ENCODE data around the gene SNX1.
"Not testable (repeated sequence)": the region's sequence is repeated elsewhere in the genome, so short reads cannot be mapped to it uniquely, and the experiment has no call there.

The SNX1 gene

GRCh38 chr15:64068133-64068532, 27.6 kb upstream of the SNX1 start:
- no peak overlapping the region for H3K4me3 Mint-ChIP-seq
- H3K4me1 Mint-ChIP-seq, result peaks cover 10% of the 10 kb centered on the region
- no peak overlapping the region for H3K27ac Mint-ChIP-seq
- no peaks in the 10 kb centered on the region for H3K9me3 Mint-ChIP-seq
- ATAC-seq (peak; percentile 42), DNase-seq (ENCODE audit: low spot score in 2 of 2) (no peak)
- peaks cover 15% of the 10 kb centered on the region for H3K36me3 Mint-ChIP-seq

DNA sequence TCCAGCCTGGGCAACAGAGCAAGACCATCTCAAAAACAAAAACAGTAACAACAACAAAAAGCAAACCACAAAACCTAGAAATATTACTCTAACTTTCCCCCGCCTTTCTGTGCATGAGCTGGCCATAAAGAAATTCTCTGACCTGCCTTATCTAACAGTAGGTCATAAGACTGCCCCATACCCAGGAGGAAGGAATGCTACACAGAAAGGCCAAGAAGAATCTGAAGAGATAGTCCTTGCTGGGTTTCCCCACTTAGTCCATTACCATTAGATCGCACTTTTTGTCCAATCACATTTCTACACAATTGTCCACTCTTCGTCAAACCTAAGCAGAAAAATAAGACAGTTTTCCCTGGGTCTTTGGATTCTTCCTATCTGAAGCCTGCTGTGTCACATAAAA, 25.7 kb upstream of the SNX1 start:
- no peak overlapping the region for H3K4me3 Mint-ChIP-seq
- peaks cover 10% of the 10 kb centered on the region for H3K4me1 Mint-ChIP-seq
- DNase-seq (ENCODE audit: low spot score in 2 of 2) (no peak), ATAC-seq (no peak)
- H3K9me3 Mint-ChIP-seq, result no peaks in the 10 kb centered on the region
- no peak overlapping the region for H3K27ac Mint-ChIP-seq
- peaks cover 32% of the 10 kb centered on the region for H3K36me3 Mint-ChIP-seq

DNA sequence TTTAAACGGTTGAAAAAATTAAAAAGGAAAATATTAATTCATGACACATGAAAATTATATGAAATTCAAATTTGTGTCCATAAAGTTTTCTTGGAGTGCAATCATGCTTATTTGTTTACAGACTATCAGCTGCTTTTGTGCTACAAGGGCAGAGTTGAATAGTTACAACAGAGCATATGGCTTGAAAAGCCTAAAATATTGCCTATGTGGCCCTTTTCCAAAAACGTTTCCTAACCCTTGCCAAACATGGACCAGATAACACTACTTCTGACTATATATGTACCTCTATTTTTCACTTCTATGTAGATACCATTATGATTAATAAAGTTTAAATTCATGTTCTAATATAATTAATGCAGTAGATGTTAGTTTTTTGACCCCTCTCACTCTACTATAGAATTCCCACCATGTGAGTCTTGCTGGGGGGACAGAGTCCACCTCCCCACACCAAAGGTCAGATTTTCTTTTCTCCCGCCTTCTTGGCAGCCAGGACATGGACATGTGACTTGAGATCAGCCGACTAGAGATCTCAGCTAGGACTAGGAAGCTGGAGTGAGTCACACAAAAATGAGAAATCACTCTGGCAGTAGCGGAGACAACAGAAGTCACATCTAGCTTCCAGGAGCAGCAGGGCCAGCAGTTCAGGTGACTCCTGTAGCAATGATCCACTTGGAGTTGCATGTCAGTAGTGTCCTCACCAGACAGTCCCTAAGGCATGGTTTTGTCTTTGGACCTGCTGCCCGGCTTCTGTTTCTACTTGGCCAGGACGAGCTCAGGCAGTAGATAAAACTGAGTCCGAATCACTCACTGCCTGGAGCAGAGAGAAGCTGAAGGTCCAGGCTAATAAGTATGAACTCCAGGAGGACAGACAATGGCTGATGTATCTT, 24.6 kb upstream of the SNX1 start:
- Mint-ChIP-seq H3K4me1 (peaks cover 10% of the 10 kb centered on the region), H3K4me3 (no peak overlapping the region)
- ATAC-seq, result no peak

GRCh38 chr15:64071931-64072765, 23.6 kb upstream of the SNX1 start:
- Mint-ChIP-seq H3K27ac (no peak overlapping the region), H3K36me3 (peaks cover 47% of the 10 kb centered on the region), H3K4me3 (no peak overlapping the region), H3K4me1 (peaks cover 10% of the 10 kb centered on the region), H3K9me3 (no peaks in the 10 kb centered on the region)
- ATAC-seq (no peak), DNase-seq (ENCODE audit: low spot score in 2 of 2) (no peak)

More for the DNA sequence above, 24.6 kb upstream of the SNX1 start:
- no peaks in the 10 kb centered on the region for H3K9me3 Mint-ChIP-seq
- no peak overlapping the region for H3K27ac Mint-ChIP-seq
- peaks cover 43% of the 10 kb centered on the region for H3K36me3 Mint-ChIP-seq
- no peak for DNase-seq (ENCODE audit: low spot score in 2 of 2)

GRCh38 chr15:64072812-64073211, 23.0 kb upstream of the SNX1 start:
- H3K4me1 Mint-ChIP-seq, result peaks cover 11% of the 10 kb centered on the region
- no peak for ATAC-seq
- no peaks in the 10 kb centered on the region for H3K9me3 Mint-ChIP-seq
- no peak for DNase-seq (ENCODE audit: low spot score in 2 of 2)
- H3K4me3 Mint-ChIP-seq, result no peak overlapping the region
- no peak overlapping the region for H3K27ac Mint-ChIP-seq
- H3K36me3 Mint-ChIP-seq, result peaks cover 53% of the 10 kb centered on the region

DNA sequence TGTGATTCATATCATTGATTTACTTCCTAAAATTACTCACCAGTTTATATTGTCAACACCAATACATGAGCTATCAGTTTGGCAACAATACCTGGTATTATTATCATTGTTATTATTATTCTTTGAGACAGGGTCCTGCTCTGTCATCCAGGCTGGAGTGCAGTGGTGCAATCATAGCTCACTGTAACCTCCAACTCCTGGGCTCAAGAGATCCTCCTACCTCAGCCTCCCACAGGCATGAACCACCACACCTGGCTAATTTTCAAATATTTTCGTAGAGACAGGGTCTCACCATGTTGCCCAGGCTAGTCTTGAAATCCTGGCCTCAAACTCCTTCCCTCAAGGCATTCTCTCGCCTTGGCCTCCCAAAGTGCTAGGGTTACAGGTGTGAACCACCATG, 22.3 kb upstream of the SNX1 start:
- H3K4me3 Mint-ChIP-seq, H3K27ac Mint-ChIP-seq: not testable (repeated sequence)
- H3K36me3 Mint-ChIP-seq, result peaks cover 60% of the 10 kb centered on the region

GRCh38 chr15:64082757-64083156, 13.0 kb upstream of the SNX1 start:
- ATAC-seq (no peak), DNase-seq (ENCODE audit: low spot score in 2 of 2) (no peak)
- Mint-ChIP-seq H3K36me3 (peaks cover 76% of the 10 kb centered on the region), H3K27ac (no peak overlapping the region), H3K4me1 (peaks cover under 1% of the 10 kb centered on the region), H3K9me3 (no peaks in the 10 kb centered on the region), H3K4me3 (no peak overlapping the region)

More for the DNA sequence above, 22.3 kb upstream of the SNX1 start:
- H3K9me3 Mint-ChIP-seq; ATAC-seq; DNase-seq (ENCODE audit: low spot score in 2 of 2); H3K4me1 Mint-ChIP-seq: not testable (repeated sequence)

DNA sequence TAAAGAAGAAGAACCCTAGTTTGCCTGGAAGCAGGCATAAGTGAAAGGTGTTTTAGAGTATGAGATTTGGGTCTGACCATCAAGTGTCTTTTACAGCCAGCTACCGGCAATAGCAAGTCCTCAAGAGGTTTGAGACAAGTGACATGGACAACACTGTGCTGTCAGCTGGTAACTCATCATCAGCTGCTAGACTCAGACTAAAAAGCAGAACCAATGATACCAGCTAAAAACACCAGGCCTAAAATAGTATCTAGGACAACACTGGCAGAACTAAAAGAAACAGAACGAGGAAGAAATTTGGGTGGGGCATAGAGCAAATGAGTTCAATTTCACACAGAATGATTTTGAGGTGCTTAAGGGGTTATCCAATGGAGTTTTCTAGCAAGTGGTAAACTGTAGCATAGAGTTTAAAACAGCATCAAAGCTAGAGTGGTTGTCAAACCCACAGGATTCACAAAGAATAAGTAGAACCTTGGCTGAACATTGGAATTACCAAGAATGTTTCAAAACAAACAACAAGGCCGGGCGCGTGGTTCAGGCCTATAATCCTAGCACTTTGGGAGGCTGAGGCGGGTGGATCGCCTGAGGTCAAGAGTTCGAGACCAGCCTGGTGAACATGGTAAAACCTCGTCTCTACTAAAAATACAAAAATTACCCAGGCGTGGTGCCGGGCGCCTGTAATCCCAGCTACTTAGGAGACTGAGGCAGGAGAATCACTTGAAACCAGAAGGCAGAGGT, 6.1 kb upstream of the SNX1 start:
- H3K27ac Mint-ChIP-seq, result no peak overlapping the region
- no peak for DNase-seq (ENCODE audit: low spot score in 2 of 2)
- H3K36me3 Mint-ChIP-seq, result peaks cover 61% of the 10 kb centered on the region
- no peak for ATAC-seq
- H3K9me3 Mint-ChIP-seq, result no peaks in the 10 kb centered on the region
- H3K4me3 Mint-ChIP-seq, result no peak overlapping the region
- peaks cover 47% of the 10 kb centered on the region for H3K4me1 Mint-ChIP-seq

DNA sequence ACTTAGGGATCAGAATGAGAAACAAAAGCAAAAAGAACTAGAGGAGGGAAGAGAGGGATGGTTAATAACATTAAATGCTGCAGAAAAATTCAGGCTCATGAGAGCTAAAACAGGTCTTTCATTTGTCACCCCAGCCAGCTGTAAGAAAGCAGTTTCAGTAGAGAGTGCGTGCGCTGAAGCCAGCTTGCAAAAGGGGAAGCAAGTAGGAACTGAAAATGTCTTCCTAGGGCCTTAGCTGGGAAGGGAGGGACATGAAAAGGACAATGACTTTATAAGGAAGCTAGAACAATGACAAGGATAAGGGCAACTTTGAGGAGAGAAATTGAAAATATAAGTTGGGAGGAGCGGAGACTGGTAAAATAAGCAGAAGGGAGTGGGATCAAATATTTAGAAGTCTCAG, 5.3 kb upstream of the SNX1 start:
- Mint-ChIP-seq H3K4me1 (peaks cover 55% of the 10 kb centered on the region), H3K36me3 (peaks cover 54% of the 10 kb centered on the region), H3K9me3 (no peaks in the 10 kb centered on the region), H3K27ac (no peak overlapping the region), H3K4me3 (no peak overlapping the region)
- ATAC-seq (no peak), DNase-seq (ENCODE audit: low spot score in 2 of 2) (no peak)

DNA sequence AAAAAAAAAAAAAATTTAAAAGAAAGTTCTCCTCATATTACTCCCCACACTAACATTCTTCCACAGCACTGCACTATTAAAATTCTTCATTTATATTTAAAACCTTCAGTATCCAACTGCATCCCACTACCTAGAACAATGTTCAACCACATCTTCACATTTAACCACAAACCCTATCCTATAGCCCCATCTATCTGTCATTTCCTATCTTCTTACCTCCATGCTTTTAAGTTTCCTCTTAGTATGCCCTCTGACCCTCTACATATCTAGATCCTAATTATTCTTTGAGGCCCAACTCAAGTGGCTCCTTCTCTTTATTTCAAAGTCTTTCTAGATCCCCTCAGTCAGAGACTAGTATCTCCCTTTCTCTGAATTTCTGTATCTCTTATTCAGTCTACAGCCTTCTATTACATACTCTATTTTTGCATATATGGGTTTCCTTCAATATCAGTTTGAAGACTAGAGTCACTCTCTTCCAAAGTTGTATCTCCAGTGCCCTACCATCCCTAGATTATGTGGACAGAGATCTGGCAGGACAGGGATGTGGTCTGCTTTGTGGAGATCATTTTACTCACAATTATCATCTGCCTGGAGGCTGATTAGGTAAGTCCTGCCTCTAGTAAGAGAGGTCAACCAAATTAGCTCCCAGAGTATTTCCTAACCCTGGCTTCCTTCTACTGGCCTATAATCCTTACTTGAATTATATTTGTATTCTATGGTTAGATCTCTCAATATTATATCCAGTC, 3.5 kb upstream of the SNX1 start:
- peaks cover 42% of the 10 kb centered on the region for H3K36me3 Mint-ChIP-seq
- H3K9me3 Mint-ChIP-seq, result no peaks in the 10 kb centered on the region
- DNase-seq (ENCODE audit: low spot score in 2 of 2), result no peak
- H3K4me1 Mint-ChIP-seq, result peaks cover 69% of the 10 kb centered on the region
- H3K4me3 Mint-ChIP-seq, result peak overlapping the region; percentile 99
- H3K27ac Mint-ChIP-seq, result peak overlapping the region; percentile 99
- no peak for ATAC-seq

DNA sequence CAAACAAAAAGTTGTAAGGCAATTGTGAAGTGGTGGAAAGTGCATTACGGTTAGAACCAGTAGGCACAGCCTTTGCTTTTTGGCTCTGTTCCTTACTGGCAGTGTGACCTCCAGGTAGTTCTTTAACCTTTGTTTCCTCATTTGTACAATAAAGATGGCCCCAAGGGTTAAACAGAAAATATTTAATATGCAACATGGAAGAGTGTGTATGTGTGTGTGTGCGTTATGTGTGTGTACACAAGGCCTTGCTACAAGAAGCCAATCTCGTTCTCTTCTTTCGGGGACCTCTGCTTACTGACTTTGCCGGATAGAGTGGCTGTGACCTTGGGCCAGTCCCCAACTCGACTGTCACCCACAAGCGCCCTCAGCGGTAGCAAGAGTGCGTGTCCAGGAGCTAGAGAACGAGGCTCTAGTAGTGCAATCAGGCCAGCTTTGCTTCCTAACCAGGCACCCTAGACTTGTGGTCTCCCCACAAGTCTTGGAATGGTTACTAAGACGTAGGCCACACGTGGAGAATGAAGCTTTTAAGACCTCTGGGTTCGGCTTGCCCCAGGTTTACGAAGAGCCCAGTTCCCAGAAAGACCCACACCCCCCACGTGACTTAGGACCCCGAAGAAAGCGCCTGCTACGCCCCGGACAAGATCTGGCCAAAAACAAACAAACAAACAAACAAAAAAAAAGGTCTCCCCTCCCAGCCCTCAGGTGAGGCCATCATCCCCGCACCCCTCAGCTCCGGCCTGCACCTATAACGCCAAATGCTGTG, 2.7 kb upstream of the SNX1 start:
- peaks cover 77% of the 10 kb centered on the region for H3K4me1 Mint-ChIP-seq
- ATAC-seq, result peak; percentile 31
- H3K36me3 Mint-ChIP-seq, result peaks cover 34% of the 10 kb centered on the region
- peak overlapping the region; percentile 99 for H3K4me3 Mint-ChIP-seq
- peak; percentile 20 to 77 for DNase-seq (ENCODE audit: low spot score in 2 of 2)
- no peaks in the 10 kb centered on the region for H3K9me3 Mint-ChIP-seq
- peak overlapping the region; percentile 99 for H3K27ac Mint-ChIP-seq

GRCh38 chr15:64093627-64094417, 2.0 kb upstream of the SNX1 start, which contains the start of gene CIAO2A:
CIAO2A (minus strand) TSS chr15:64093838; CDS start chr15:64093768, 70 bp downstream.
- peaks cover 26% of the 10 kb centered on the region for H3K36me3 Mint-ChIP-seq
- peak within 1 kb of the TSS; percentile 99 for H3K27ac Mint-ChIP-seq

DNA sequence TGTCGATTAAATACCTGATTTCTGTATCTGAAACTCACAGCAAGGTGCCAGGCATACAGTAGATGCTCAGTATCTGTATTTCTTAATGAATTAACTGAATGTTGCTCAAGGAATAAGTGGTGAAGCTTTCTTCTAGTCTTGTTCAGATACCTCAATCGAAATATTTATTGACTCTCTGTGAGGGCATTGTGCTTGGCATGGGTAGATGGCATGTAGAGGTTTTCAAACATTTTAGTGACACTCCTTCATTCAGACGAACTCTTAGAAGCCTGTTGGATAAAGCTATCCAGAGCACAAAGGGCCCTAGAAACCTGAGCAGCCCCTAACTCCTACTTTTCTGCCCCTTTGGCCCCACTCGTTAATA, 369 bp upstream of the SNX1 start:
- Mint-ChIP-seq H3K9me3 (no peaks in the 10 kb centered on the region), H3K36me3 (peaks cover 14% of the 10 kb centered on the region), H3K4me1 (peaks cover 80% of the 10 kb centered on the region), H3K27ac (peak overlapping the region; percentile 97), H3K4me3 (peak overlapping the region; percentile 99)
- ATAC-seq (no peak), DNase-seq (ENCODE audit: low spot score in 2 of 2) (no peak)

More at GRCh38 chr15:64093627-64094417, 2.0 kb upstream of the SNX1 start, which contains the start of gene CIAO2A:
- peak; percentile 69 to 94 for DNase-seq (ENCODE audit: low spot score in 2 of 2)
- peak; percentile 89 for ATAC-seq
- H3K4me3 Mint-ChIP-seq, result peak within 1 kb of the TSS; percentile 99
- H3K4me1 Mint-ChIP-seq, result peaks cover 80% of the 10 kb centered on the region
- no peaks in the 10 kb centered on the region for H3K9me3 Mint-ChIP-seq
